Activated T-cell treated with anti-CD3 and anti-CD28 coated beads, Interleukin-2, amount 50 U/mL, for 24 hours (primary cell): Measurements from ENCODE around the gene TANK.

Experiments
- DNase-seq: peaks from one replicate; pipeline ENCODE4 v3.0.0-alpha.2; 2020
- H3K27ac Mint-ChIP-seq: 2 replicates; pipeline ENCODE4 v1.8.0; 2020; ENCODE audit warnings: mild to moderate bottlenecking, mixed read lengths
- H3K27me3 Mint-ChIP-seq: 2 replicates; pipeline ENCODE4 v1.8.0; 2020; ENCODE audit warnings: mixed read lengths
- H3K36me3 Mint-ChIP-seq: 2 replicates; pipeline ENCODE4 v1.8.0; 2020; ENCODE audit warnings: low read depth, mixed read lengths
- H3K4me1 Mint-ChIP-seq: 2 replicates; pipeline ENCODE4 v1.8.0; 2020; ENCODE audit warnings: low read depth, mixed read lengths
- H3K4me3 Mint-ChIP-seq: 2 replicates; pipeline ENCODE4 v1.8.0; 2020; ENCODE audit warnings: mild to moderate bottlenecking, moderate library complexity, mixed read lengths
- H3K9me3 Mint-ChIP-seq: 2 replicates; pipeline ENCODE4 v1.8.0; 2020; ENCODE audit warnings: mixed read lengths

TANK gene

GRCh38 chr2:161141033-161141432 lies 19.2 kb upstream of the TANK start:
- H3K27ac Mint-ChIP-seq: peak overlapping the region; percentile 19

DNA sequence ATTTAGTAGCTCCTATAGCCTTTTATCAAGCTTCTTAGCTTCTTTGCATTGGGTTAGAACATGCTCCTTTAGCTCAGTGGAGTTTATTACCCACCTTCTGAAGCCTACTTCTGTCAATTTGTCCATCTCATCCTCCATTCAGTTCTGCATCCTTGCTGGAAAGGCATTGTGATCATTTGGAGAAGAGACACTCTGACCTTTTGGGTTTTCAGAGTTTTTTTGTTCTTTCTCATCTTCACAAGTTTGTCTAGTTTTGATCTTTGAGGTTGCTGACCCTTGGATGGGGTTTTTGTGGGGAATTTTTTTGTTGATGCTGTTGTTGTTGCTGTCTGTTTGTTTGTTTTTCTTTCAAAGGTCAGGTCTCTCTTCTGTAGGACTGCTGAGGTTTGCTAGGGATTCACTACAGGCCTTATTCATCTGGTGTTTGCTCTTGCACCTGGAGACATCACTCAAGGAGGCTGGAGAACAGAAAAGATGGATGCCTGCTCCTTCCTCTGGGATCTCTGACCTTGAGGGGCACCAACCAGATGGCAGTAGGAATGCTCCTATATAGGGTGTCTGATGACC lies 13.9 kb upstream of the TANK start:
- Mint-ChIP-seq H3K4me1 (peaks cover 65% of the 10 kb centered on the region), H3K36me3 (peaks cover 59% of the 10 kb centered on the region), H3K9me3 (peaks cover 38% of the 10 kb centered on the region), H3K4me3 (no peak overlapping the region), H3K27me3 (no peaks in the 10 kb centered on the region), H3K27ac (no peak overlapping the region)
- DNase-seq: no peak

More at GRCh38 chr2:161141033-161141432, 19.2 kb upstream of the TANK start:
- DNase-seq: no peak
- H3K9me3 Mint-ChIP-seq: peaks cover 10% of the 10 kb centered on the region
- peaks cover 86% of the 10 kb centered on the region for H3K4me1 Mint-ChIP-seq
- H3K4me3 Mint-ChIP-seq: peak overlapping the region; percentile 21
- no peaks in the 10 kb centered on the region for H3K27me3 Mint-ChIP-seq
- peaks cover 18% of the 10 kb centered on the region for H3K36me3 Mint-ChIP-seq

GRCh38 chr2:161146996-161147395 lies 13.2 kb upstream of the TANK start:
- peaks cover 41% of the 10 kb centered on the region for H3K9me3 Mint-ChIP-seq
- DNase-seq: no peak
- H3K36me3 Mint-ChIP-seq: peaks cover 63% of the 10 kb centered on the region
- peaks cover 58% of the 10 kb centered on the region for H3K4me1 Mint-ChIP-seq
- H3K27me3 Mint-ChIP-seq: no peaks in the 10 kb centered on the region
- no peak overlapping the region for H3K4me3 Mint-ChIP-seq
- H3K27ac Mint-ChIP-seq: no peak overlapping the region

DNA sequence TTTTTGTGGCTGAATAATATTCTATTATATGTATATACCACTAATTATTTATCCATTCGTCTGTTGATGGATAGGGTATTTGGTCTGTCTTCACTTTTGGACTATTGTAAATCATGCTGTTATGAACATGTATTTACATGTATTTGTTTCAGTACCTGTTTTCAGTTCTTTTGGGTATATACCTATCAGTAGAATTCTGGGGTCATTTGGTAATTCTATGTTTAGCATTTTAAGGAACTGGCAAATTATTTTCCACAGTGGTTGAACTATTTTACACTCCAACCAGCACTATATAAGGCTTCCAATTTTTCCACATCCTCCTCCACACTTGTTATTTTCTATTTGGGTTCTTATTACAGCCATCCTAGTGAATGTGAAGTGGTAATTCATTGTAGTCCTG lies 12.4 kb upstream of the TANK start:
- H3K4me3 Mint-ChIP-seq: no peak overlapping the region
- no peak overlapping the region for H3K27ac Mint-ChIP-seq
- H3K4me1 Mint-ChIP-seq: peaks cover 49% of the 10 kb centered on the region
- H3K9me3 Mint-ChIP-seq: peaks cover 46% of the 10 kb centered on the region
- H3K27me3 Mint-ChIP-seq: no peaks in the 10 kb centered on the region
- no peak for DNase-seq
- peaks cover 71% of the 10 kb centered on the region for H3K36me3 Mint-ChIP-seq

GRCh38 chr2:161150704-161151103 lies 9.5 kb upstream of the TANK start:
- Mint-ChIP-seq H3K4me3 (no peak overlapping the region), H3K4me1 (peaks cover 32% of the 10 kb centered on the region), H3K27ac (no peak overlapping the region), H3K27me3 (no peaks in the 10 kb centered on the region), H3K36me3 (peaks cover 69% of the 10 kb centered on the region), H3K9me3 (peaks cover 40% of the 10 kb centered on the region)
- no peak for DNase-seq

DNA sequence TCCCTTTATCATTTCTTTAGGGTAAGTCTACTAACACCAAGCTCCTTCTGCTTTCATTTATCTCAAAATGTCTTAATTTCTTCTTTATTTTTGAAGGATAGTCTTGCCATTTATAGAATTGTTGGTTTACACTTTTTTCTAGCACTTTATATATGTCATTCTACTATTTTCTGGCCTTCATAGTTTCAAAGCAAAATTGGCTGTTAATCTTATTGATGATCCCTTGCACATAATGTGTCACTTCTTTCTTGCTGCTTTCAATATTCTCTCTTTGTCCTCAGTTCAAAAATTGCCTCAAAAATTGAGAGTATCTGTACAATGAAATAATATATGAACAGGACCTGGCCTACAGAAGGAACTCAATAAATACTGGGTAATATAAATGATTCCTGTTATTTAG lies 7.9 kb upstream of the TANK start:
- peaks cover 33% of the 10 kb centered on the region for H3K4me1 Mint-ChIP-seq

DNA sequence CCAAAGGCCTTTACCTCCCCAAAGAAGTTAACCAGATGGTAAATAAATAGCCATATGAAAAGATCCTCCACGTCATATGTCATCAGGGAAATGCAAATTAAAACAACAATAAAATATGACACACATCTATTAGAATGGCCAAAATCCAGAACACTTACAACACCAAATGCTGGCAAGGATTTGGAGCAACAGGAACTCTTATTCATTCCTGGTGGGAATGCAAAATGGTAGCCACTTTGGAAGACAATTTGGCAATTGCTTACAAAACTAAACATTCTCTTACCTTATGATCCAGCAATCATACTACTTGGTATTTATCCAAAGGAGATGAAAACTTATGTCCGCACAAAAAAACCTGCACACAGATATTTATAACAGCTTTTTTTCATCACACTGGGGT lies 1.3 kb upstream of the TANK start:
- peak overlapping the region; percentile 54 for H3K27ac Mint-ChIP-seq

More for the DNA sequence above, 7.9 kb upstream of the TANK start:
- H3K9me3 Mint-ChIP-seq: peaks cover 40% of the 10 kb centered on the region
- H3K27ac Mint-ChIP-seq: no peak overlapping the region
- no peaks in the 10 kb centered on the region for H3K27me3 Mint-ChIP-seq
- H3K36me3 Mint-ChIP-seq: peaks cover 70% of the 10 kb centered on the region
- DNase-seq: no peak
- no peak overlapping the region for H3K4me3 Mint-ChIP-seq

DNA sequence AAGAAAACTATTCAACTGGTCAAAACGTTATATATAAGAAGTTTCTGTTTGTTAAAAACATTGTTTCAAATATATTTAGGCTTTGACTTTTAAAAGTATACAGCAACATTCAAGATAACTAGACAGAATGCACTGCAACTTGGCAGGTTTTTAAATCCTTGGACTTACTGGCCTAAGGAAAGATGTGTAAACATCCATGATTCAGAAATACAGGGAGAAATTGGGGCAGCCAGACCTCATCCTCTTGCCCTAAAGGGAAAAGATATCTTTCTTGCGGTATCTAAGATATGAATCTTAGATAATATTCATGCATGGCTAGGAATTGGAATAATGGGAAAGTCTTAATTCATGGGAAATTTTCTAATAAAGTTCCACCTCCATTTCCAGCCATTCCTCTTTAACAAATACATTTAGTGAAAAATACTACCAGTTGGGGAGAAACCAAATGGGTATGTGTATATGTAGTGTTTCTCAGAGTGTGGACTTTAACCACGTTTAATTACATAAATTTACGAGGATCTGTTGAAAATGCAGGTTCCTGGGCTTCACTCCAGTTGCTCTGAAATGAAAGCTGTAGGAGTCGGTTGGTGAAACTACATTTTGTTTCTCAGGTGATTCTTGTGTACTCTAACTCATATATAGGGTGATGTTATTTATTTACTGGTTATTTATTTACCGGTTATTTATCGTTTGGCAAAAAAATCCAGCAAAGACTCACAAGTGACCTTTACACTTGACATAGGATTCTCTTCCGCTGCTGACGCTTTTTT lies 587 bp upstream of the TANK start:
- H3K27ac Mint-ChIP-seq: peak overlapping the region; percentile 99
- H3K36me3 Mint-ChIP-seq: peaks cover 62% of the 10 kb centered on the region
- no peaks in the 10 kb centered on the region for H3K27me3 Mint-ChIP-seq
- DNase-seq: no peak
- peaks cover 64% of the 10 kb centered on the region for H3K4me1 Mint-ChIP-seq
- H3K4me3 Mint-ChIP-seq: peak overlapping the region; percentile 97
- no peaks in the 10 kb centered on the region for H3K9me3 Mint-ChIP-seq

More for the DNA sequence above, 1.3 kb upstream of the TANK start:
- H3K36me3 Mint-ChIP-seq: peaks cover 56% of the 10 kb centered on the region
- no peak for DNase-seq
- no peaks in the 10 kb centered on the region for H3K9me3 Mint-ChIP-seq
- peaks cover 61% of the 10 kb centered on the region for H3K4me1 Mint-ChIP-seq
- H3K4me3 Mint-ChIP-seq: no peak overlapping the region
- no peaks in the 10 kb centered on the region for H3K27me3 Mint-ChIP-seq

DNA sequence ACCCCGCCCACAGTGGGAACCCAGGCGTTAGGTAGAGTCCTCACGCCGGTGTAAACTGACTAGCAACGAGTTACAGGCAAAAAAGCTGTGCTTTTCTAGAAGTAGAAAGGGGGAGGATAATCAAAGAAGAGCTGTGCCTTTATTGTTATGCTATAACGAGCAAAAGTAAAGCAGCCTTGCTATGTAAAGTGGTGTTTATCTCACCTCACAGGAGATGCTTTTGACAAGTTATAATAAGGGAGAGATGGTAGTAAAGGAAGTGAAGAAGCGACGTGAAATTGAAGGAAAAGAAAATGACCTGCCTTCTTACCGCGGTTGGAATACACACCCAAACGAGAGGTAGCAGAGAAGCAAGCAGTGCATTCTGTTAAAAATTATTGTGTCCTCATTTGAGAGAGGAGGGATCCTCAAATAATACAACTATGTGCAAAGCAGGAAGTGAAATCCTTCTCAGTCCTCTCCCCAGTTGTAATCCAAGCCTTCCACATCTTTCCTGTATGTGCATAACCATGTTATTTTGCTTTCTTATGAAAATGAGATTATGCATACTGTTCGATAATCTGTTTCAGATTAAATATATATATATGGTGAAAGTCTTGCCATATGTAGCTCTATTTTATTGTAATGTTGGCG lies 962 bp downstream of the TANK start:
- Mint-ChIP-seq H3K4me3 (peak overlapping the region; percentile 97), H3K4me1 (peaks cover 69% of the 10 kb centered on the region), H3K9me3 (no peaks in the 10 kb centered on the region), H3K27ac (peak overlapping the region; percentile 99), H3K36me3 (peaks cover 72% of the 10 kb centered on the region), H3K27me3 (no peaks in the 10 kb centered on the region)
- no peak for DNase-seq

DNA sequence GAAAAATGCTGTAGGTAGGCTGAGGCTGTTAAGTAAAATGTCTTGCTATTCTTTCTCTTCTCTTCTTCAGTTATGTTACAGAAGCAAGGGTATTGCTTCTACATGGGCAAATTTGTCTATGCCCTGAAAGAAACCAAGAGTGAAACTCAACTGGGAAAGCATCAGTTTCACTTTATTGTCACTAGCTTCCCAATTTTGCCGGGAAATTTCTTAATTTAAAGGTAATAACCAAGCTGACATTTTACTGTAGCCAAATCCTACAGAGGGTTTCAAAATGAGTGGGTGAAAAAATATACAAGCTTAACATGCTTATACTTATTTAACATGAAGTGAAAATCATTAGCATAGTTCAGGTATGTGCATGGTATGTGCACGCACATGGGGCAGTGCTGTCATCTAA lies 3.2 kb downstream of the TANK start:
- Mint-ChIP-seq H3K27ac (peak overlapping the region; percentile 91), H3K9me3 (peaks cover 5% of the 10 kb centered on the region), H3K27me3 (no peaks in the 10 kb centered on the region), H3K4me3 (peak overlapping the region; percentile 73), H3K36me3 (peaks cover 82% of the 10 kb centered on the region), H3K4me1 (peaks cover 82% of the 10 kb centered on the region)
- no peak for DNase-seq

DNA sequence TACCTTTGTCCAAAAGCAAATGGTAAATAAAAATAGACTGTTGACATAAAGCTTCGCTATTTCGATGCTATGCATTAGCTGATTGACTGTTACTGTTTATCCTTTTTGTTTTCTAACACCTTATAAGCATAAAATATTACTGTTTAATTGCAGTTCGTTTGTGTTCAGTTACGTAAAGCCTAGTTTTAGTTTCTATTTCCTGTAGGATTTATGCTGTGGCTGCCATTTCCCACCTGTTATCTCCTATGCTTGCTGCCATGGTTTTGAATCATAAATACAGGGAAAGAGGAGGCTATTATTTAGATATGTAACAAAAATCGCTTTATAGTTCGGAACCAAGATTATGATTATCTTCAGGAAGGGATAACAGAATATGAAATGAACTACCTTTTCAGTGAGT lies 3.9 kb downstream of the TANK start:
- Mint-ChIP-seq H3K4me1 (peaks cover 82% of the 10 kb centered on the region), H3K27ac (peak overlapping the region; percentile 91), H3K9me3 (peaks cover 5% of the 10 kb centered on the region), H3K27me3 (no peaks in the 10 kb centered on the region), H3K4me3 (peak overlapping the region; percentile 73), H3K36me3 (peaks cover 82% of the 10 kb centered on the region)
- no peak for DNase-seq

GRCh38 chr2:161165266-161165665 lies 5.0 kb downstream of the TANK start:
- Mint-ChIP-seq H3K27me3 (no peaks in the 10 kb centered on the region), H3K36me3 (peaks cover 89% of the 10 kb centered on the region), H3K9me3 (peaks cover 5% of the 10 kb centered on the region), H3K4me1 (peaks cover 86% of the 10 kb centered on the region), H3K27ac (peak overlapping the region; percentile 12), H3K4me3 (no peak overlapping the region)
- no peak for DNase-seq

DNA sequence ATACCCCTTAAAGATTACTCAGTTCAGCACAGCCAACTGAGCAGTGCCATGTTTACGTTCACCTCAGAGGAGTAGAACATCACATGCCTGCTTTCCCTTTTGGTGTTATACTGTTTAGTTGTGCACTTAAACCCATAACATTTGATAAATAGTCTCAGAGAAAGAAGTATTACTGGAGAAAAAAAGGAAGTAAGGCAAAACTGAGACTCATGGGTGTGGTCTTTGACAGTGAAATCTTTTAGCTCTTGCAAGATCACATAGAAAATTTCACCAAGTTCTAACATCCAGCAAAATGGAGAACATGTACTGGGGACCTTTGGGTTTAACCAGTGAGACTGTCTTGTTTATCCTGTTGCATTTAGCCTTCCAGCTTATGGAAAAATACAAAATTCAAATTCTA lies 5.6 kb downstream of the TANK start:
- Mint-ChIP-seq H3K4me3 (peak overlapping the region; percentile 70), H3K9me3 (peaks cover 5% of the 10 kb centered on the region), H3K27ac (peak overlapping the region; percentile 96), H3K27me3 (no peaks in the 10 kb centered on the region), H3K4me1 (peaks cover 92% of the 10 kb centered on the region), H3K36me3 (peaks cover 88% of the 10 kb centered on the region)
- DNase-seq: no peak

GRCh38 chr2:161166538-161167409 lies 6.5 kb downstream of the TANK start:
- Mint-ChIP-seq H3K27me3 (no peaks in the 10 kb centered on the region), H3K27ac (peak overlapping the region; percentile 96), H3K4me1 (peaks cover 95% of the 10 kb centered on the region), H3K4me3 (peak overlapping the region; percentile 70), H3K9me3 (peaks cover 5% of the 10 kb centered on the region), H3K36me3 (peaks cover 88% of the 10 kb centered on the region)
- peak; percentile 69 for DNase-seq
